Endothelial cell of umbilical vein (primary cell): ENCODE data around the gene SLC38A8.

Experiments used
- CTCF ChIP-seq, 2 donors: IDR thresholded peaks; 1 replicate in 1 of 2; 2 replicates in 1 of 2; pipeline ENCODE4 v1.5.1; 2011; ENCODE audit warnings: low read length in 2 of 2, mild to moderate bottlenecking in 2 of 2, moderate library complexity in 2 of 2, control low read depth in 1 of 2, inconsistent platforms in 1 of 2, low read depth in 1 of 2; ENCODE audit not compliant: insufficient read depth in 1 of 2; ENCODE audit errors: extremely low read depth in 1 of 2
- EZH2 ChIP-seq: IDR thresholded peaks from 2 replicates; pipeline ENCODE4 v1.6.1; 2012; ENCODE audit warnings: borderline replicate concordance, low read depth, mild to moderate bottlenecking, moderate library complexity, low read length, inconsistent platforms; ENCODE audit not compliant: severe bottlenecking
- GATA2 ChIP-seq: IDR thresholded peaks from 2 replicates; pipeline ENCODE4 v1.7.0; 2011; ENCODE audit warnings: low read depth, mild to moderate bottlenecking, moderate library complexity, mixed read lengths, low read length; ENCODE audit not compliant: insufficient read length, insufficient read depth
- JUN ChIP-seq: IDR thresholded peaks from 2 replicates; pipeline ENCODE4 v1.6.1; 2011; ENCODE audit warnings: borderline replicate concordance, low read depth; ENCODE audit not compliant: insufficient read length, insufficient read depth
- POLR2A ChIP-seq: IDR thresholded peaks from 2 replicates; pipeline ENCODE4 v1.6.1; 2012; ENCODE audit warnings: low read depth, mild to moderate bottlenecking, control low read depth, low read length
- POLR2AphosphoS5 ChIP-seq: IDR thresholded peaks from 2 replicates; pipeline ENCODE4 v1.6.1; 2012; ENCODE audit warnings: low read depth, mild to moderate bottlenecking, control low read depth, low read length, moderate library complexity; ENCODE audit not compliant: insufficient read depth

- TF ChIP-seq CTCF (IDR thresholded peaks at IDR 0.05; ENCODE audit: extremely low read depth in 1 of 2, insufficient read depth in 1 of 2, low read depth in 1 of 2, low read length in 2 of 2) (peak; percentile 12 to 23), POLR2A (no peak), EZH2 (peak; percentile 25), POLR2AphosphoS5 (no peak), GATA2 (no peak), JUN (no peak)
Observed at GRCh38 chr16:84044118-84044488, 1.5 kb upstream of the SLC38A8 start.
